HG03457 (cell line): ENCODE results near the gene ARHGAP45.

Source experiments
- ATAC-seq: cut with Tn5 transposase; IDR thresholded peaks from one replicate; pipeline ENCODE4 v1.9.1; 2021; ENCODE audit warnings: moderate number of reproducible peaks; ENCODE audit not compliant: unreplicated experiment

The ARHGAP45 gene

DNA sequence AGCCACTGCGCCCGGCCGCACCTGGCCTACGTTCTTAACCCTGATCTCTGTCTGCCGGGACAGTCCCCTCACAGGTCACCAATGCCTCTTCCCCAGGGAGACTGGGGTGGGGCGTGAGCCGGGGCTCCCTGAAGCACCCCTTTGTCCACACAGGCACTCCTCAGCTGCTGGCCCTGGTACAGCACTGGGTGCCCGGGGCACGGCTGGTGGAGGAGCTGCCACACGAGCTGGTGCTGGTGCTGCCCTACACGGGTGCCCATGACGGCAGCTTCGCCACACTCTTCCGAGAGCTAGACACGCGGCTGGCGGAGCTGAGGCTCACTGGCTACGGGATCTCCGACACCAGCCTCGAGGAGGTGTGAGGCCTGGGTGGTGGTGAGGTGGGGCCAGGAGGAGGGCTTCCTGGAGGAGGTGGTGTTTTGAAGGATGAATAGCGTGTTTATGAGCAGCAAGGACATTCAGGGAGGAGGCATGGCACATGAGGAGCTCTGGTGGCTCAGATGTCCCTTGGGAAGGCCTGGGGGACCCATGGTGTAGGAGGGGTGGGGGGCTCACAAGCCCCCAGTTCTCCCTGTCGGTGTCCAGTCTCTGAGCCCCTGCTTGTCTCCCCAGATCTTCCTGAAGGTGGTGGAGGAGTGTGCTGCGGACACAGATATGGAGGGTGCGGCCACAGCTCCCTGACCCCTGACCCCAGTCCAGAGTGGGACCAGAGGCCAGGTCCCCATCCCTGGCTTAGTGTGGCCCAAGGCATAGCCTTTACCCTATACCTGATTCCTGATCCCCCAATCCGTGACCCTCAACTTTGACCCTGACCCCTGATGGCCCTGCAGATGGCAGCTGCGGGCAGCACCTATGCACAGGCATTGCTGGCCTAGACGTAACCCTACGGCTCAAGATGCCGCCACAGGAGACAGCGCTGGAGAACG is 13.5 kb upstream of the ARHGAP45 start:
- ATAC-seq, result no peak

DNA sequence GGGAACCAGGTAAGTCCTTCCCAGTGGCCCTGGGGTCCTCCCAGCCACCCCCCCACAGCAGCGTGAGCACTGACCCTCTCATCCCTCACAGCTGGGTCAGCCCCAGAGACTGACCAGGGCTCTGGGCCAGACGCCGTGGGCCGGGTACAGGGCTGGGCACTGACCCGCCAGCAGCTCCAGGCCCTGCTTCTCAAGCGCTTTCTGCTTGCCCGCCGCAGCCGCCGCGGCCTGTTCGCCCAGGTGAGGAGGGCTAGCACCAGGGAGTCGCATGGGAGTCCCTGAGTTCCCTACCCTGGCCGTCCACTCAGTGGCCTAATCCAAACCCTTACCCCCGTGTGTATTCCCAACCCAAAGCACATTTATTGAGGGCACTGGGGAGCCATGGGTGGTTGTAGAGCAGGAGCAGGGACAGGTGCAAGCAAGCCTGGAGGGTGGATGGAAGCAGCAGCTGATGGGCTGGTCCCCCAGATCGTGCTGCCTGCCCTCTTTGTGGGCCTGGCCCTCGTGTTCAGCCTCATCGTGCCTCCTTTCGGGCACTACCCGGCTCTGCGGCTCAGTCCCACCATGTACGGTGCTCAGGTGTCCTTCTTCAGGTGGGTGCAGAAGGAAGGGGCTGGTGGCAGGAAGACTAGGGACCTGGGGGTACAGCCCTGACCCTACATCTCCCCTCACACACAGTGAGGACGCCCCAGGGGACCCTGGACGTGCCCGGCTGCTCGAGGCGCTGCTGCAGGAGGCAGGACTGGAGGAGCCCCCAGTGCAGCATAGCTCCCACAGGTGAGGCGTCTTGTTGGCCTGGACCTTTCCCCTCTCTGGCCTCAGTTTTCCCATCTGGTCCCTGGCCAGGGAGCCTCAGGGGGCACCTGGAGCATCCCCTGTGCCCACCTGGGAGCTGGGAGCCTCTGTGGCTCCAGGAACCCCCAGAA is 12.6 kb upstream of the ARHGAP45 start:
- no peak for ATAC-seq

DNA sequence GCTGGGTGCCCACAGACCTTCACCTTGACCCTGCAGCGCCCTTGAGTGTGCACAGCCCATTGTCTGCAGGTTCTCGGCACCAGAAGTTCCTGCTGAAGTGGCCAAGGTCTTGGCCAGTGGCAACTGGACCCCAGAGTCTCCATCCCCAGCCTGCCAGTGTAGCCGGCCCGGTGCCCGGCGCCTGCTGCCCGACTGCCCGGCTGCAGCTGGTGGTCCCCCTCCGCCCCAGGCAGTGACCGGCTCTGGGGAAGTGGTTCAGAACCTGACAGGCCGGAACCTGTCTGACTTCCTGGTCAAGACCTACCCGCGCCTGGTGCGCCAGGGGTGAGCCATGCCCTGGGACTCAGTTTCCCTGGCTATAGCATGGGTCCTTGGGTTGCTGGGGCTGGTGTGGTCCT is 11.9 kb upstream of the ARHGAP45 start:
- no peak for ATAC-seq

DNA sequence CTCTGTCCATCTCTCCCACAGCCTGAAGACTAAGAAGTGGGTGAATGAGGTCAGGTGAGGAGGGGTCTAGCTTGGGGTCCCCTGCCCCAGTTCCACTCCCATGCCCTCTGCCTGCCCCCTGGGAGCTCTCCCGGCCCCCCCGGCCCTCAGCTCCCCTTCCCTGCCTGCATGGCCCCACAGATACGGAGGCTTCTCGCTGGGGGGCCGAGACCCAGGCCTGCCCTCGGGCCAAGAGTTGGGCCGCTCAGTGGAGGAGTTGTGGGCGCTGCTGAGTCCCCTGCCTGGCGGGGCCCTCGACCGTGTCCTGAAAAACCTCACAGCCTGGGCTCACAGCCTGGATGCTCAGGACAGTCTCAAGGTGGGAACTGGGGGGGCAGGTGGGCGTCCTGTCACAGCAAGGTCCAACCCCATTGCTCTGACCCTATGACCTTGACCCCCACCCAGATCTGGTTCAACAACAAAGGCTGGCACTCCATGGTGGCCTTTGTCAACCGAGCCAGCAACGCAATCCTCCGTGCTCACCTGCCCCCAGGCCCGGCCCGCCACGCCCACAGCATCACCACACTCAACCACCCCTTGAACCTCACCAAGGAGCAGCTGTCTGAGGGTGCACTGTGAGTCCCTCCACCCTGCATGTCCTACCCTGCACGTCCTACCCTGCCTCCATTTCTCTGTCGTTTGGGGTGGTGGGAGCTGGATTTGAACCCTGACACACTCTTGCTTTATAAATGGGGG is 10.9 kb upstream of the ARHGAP45 start:
- ATAC-seq, result no peak

DNA sequence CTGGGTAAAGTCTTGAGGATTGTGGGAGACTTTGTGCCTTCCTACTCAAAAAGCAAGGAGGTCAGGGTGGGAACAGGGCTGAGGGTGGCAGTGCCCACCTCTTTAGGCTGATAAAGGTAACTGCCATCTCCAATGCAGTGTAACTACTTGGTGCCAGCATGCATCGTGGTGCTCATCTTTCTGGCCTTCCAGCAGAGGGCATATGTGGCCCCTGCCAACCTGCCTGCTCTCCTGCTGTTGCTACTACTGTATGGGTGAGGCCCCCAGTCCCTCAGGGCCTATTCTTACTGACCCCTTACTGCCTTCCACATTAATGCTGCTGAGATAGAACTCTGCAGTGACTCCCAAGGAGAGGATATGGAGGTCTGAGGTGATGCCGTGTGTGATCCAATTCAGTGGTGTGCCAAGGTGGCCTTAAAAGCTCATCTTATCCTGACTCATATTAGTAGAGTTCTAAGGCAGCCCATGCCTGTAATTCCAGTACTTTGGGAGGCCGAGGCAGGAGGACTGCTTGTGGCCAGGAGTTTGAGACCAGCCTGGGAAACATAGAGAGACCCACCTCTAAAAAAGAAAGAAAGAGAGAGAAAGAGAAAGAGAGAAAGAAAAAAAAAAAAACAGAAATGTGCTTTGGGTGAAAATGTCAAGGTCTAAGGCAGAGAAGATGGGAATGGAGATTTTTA is 9.7 kb upstream of the ARHGAP45 start:
- ATAC-seq, result no peak

DNA sequence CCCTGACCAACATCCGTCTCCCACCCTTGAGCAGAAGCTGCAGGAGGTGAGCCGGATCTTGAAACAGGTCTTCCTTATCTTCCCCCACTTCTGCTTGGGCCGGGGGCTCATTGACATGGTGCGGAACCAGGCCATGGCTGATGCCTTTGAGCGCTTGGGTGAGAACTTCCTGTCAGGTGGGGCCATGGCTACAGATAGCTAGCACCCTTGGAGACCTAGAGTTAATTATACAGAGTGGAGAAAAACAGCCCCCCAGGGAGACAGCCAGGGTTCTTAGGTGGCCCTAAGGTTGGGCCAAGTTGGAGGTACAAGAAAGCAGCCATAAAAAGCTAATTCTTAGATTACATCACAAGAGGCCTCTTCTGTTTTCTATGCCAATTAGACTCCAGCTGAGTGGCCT is 8.9 kb upstream of the ARHGAP45 start:
- ATAC-seq, result no peak

DNA sequence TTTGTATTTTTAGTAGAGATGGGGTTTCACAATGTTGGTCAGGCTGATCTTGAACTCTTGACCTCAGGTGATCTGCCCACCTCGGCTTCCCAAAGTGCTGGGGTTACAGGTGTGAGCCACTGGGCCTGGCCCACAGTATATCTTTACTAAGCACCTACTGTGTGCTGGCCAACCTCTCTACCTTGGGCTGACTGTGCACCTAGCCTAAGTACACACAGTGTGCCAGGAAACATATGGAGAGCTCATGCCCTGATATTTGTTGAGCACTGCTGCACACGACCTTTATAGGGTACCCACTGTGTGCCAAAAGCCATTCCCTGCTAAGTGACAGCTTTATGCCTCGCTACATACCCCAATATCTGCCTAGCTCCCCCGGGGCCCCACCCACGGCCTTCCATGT is 6.3 kb upstream of the ARHGAP45 start:
- no peak for ATAC-seq

DNA sequence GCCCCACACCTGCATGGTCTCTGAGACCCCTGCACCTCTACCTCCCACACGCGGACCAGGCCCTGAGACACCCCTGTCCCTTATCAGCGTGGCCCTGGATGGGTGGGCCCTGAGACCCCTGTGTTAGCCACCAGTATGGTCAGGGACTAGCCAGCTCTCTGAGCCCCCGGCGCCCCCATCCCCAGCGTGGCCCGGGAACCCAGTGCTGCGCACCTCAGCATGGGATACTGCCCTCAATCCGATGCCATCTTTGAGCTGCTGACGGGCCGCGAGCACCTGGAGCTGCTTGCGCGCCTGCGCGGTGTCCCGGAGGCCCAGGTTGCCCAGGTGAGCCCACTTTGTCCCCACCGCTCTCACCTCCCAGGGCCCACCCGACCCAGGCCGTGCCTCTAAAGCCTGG is 5.0 kb upstream of the ARHGAP45 start:
- no peak for ATAC-seq

DNA sequence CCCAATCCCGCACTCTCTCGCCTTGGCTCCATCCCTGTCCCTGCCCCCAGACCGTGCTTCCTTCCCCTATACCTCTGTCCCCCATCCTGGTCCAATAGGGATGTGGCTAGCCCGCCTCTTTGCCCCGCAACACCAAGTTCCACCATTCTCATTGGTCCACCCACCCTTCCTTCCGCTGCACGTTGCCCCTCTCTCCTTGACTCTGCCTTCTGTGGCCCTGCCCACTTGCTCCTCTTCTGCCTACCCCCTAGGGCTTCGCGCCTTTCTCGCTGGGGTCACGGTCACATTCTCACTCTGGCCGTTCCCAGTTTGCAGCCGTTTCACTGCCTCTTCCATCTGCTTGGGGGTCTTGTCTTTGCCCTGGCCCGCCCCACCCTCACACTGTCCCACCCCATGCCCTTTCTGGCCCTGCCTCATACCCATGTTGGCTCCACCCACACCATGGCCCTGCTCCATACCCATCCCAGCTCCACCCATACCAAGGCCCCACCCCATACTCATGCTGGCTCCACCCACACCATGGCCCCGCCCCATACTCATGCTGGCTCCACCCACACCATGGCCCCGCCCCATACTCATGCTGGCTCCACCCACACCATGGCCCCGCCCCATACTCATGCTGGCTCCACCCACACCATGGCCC is 4.5 kb upstream of the ARHGAP45 start:
- ATAC-seq, result no peak

DNA sequence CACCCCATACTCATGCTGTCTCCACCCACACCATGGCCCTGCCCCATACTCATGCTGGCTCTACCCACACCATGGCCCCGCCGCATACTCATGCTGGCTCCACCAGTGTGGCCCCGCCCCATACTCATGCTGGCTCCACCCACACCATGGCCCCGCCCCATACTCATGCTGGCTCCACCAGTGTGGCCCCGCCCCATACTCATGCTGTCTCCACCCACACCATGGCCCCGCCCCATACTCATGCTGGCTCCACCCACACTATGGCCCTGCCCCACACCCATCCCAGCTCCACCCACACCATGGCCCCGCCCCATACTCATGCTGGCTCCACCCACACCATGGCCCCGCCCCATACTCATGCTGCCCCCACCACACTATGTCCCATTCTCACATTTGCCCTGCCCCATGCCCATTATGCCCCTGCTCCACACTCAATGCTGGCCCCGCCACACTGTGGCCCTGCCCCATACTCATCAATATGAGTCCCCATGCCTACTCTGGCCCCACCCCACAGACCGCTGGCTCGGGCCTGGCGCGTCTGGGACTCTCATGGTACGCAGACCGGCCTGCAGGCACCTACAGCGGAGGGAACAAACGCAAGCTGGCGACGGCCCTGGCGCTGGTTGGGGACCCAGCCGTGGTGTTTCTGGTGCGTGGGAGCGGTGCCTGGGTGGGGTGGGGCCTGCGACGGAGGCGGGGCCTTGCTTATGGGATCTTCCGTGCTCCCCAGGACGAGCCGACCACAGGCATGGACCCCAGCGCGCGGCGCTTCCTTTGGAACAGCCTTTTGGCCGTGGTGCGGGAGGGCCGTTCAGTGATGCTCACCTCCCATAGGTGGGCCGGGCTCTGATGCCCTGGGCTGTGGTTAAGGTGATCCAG is 3.7 kb upstream of the ARHGAP45 start:
- no peak for ATAC-seq

DNA sequence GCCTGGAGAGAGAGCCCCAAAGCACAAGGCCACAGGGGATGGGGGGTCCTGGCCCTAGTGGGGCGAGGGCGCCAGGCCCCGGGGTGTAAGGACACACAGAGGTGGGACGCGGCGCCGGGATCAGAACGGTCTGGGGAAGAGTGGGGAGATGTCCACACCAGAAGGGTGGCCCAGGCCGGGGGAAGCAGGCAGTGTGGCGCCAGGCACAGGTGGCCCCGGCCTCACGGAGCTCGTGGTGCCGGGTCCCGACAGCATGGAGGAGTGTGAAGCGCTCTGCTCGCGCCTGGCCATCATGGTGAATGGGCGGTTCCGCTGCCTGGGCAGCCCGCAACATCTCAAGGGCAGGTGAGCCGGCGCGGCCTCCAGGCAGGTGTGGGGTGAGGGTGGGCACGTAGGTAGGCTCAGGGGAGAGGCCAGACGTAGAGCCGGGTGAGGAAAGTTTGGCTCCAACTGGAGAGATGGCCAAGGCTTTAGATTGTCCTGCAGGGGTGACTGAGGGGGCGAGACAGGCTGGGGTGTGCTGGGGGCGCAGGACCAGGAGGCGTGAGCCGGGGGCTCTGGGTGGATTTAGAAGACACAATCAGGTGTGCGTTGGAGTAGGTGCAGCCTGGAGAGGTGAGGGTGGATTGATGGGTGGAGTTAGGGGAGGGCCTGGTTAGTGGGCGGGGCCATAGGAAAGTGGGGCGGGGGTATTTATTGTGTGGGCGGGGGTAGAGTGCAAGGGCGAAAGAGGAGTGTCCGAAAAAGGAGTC is 2.9 kb upstream of the ARHGAP45 start:
- no peak for ATAC-seq

DNA sequence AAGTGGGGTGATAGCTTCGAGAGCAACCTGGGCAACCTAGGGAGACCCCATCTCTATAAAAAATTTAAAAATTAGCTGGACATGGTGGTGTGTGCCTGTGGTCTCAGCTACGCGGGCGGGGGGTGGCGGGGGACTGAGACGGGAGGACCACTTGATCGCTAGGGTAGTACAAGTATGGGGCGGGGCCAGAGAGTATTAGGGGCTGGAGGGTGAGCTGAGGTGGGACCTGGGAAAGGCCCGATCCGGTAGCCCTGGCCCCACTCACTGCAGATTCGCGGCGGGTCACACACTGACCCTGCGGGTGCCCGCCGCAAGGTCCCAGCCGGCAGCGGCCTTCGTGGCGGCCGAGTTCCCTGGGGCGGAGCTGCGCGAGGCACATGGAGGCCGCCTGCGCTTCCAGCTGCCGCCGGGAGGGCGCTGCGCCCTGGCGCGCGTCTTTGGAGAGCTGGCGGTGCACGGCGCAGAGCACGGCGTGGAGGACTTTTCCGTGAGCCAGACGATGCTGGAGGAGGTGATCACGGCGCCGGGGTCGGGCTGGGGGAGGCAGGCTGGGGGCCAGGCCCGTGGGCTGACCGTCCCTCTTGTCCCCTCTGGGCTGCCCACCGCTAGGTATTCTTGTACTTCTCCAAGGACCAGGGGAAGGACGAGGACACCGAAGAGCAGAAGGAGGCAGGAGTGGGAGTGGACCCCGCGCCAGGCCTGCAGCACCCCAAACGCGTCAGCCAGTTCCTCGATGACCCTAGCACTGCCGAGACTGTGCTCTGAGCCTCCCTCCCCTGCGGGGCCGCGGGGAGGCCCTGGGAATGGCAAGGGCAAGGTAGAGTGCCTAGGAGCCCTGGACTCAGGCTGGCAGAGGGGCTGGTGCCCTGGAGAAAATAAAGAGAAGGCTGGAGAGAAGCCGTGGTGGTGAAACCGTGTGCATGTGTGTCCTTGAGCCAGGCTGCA is 2.0 kb upstream of the ARHGAP45 start:
- ATAC-seq, result no peak

DNA sequence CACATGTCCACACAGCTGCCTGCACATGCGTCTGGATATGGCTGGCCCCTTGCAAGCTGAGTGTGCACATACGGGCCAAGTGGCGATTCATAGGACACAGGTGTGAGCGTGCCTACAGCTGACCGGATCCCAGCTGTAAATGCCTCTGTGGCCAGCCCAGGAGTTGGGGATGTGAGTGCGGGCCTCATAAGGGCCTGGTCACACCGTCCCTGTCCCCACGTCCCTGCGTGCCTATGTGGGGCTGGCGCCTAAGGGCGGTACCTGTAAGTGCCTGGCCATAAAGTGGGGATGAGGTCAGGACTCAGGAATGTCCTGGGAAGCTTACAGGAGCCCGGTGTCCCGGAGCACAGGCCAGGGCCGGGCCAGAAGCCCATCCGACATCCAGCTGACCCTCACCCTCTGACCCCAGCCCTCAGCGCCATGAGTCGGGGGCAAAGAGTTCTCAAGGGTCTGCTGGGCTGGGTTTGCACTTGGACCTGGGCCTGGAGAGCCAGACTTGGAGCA is 1.3 kb upstream of the ARHGAP45 start:
- ATAC-seq, result no peak

DNA sequence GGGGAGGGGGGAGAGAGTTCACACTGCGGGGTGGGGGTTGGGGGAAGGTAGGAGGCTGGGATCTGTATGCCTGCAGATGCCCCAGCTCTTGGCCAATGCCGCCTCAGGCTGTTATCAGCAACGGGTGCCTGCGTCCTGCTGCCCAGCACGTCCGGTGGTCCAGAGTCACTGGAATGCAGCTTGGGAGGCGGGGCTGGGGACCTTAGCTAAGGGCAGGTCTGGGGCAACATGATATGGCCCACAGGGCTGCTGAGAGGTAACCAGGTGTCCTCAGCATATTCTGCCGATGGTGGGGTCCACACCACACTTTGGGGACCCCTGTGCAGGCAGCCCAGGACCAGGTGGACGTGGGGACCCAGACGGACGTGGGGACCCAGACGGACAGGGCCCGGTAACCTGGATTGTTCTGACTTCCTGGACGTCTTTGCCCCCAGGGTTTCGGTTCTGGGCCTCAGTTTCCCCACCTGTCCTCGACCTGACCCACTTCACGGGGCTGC is 668 bp upstream of the ARHGAP45 start:
- no peak for ATAC-seq

DNA sequence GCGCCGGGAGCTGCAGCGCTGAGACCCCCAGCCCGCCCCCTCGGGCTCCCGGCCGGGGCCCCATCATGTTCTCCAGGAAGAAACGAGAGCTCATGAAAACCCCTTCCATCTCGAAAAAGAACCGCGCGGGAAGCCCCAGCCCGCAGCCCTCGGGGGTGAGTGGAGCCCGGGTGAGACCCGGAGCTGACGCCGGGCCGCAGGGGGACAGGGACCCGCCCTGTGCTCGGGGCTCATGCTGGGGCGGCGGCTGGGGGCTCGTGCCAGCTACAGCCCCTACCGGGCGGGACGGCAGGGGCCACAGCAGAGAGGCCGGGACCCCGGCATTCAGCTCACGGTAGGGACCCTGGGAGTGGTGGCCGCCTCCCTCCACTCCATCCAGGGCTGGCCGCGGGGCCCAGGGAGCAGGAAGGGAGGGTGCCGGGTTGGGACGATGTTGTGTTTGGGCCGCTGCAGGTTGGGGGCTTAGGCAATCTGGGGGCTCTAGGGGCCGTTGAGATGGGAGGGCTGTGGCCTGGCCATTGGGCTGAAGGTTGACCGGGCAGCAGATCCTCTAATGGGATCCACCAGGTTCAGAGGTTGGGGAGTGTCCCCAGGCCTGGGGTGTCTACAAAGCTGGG is 482 bp downstream of the ARHGAP45 start:
- ATAC-seq, result no peak
